AG04449 (cell line): ENCODE data around the gene RELA.
A peak's percentile ranks its signal among the peaks of the same experiment; 100 is the strongest.

ENCODE experiments used
- CTCF ChIA-PET: fragments of 350-600 bp; formaldehyde crosslinking; extraction: SDS; loops from one replicate; lab custom pipeline; 2021; ENCODE audit warnings: antibody characterized with exemption; lab: Yijun Ruan, JAX
- POLR2A ChIA-PET: fragments of 400-600, 350-600 bp; formaldehyde crosslinking; extraction: SDS; loops from one replicate; lab custom pipeline; 2020; ENCODE audit warnings: antibody characterized with exemption, inconsistent platforms; lab: Yijun Ruan, JAX
- DNase-seq: peaks from one replicate; pipeline ENCODE4 v3.0.0-alpha.2; 2010; ENCODE audit warnings: low read depth, low spot score
- H3K4me3 ChIP-seq: 2 replicates; pipeline ENCODE4 v1.5.1; 2011; ENCODE audit warnings: low read depth, mild to moderate bottlenecking, control low read depth, low read length
- TF ChIP-seq, protein P1 (sequence below): IDR thresholded peaks from one replicate; pipeline ENCODE4 v1.5.1; 2011; ENCODE audit warnings: mild to moderate bottlenecking, moderate library complexity, low read length, control low read depth, inconsistent platforms; ENCODE audit not compliant: insufficient read depth; ENCODE audit errors: missing control alignments

RELA gene

DNA sequence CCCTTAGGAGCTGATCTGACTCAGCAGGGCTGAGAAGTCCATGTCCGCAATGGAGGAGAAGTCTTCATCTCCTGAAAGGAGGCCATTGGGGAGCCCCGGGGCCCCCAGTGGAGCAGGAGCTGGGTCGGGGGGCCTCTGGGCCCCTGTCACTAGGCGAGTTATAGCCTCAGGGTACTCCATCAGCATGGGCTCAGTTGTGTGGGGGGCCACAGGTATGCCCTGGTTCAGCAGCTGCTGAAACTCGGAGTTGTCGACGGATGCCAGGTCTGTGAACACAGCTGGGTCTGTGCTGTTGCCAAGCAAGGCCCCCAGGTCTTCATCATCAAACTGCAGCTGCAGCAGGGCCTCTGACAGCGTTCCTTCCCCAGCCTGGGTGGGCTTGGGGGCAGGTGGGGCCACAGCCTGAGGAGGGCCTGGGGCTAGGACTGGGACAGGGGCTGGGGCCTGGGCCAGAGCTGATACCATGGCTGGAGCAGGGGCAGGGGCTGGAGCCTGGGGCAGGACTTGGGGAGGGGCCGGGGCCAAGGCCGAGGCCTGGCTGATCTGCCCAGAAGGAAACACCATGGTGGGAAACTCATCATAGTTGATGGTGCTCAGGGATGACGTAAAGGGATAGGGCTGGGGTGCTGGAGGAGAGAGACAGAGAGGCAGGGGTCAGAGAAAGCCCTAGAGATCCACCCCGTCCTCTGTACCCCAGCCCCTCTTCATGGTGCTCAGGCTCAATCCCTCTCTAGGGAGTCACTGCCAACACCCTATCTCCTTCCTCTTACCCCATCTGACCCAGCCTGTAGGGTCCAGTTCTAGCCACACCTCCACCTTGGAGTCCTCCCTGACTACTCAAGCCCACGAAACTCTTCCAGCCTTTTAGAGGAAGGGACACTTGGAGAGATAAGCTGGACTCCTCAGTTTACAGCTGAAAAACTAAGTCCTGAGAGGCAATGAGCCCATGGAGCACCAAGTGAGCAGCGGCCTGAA is 8.1 kb downstream of the RELA start:
- TF ChIP-seq, protein P1, sequence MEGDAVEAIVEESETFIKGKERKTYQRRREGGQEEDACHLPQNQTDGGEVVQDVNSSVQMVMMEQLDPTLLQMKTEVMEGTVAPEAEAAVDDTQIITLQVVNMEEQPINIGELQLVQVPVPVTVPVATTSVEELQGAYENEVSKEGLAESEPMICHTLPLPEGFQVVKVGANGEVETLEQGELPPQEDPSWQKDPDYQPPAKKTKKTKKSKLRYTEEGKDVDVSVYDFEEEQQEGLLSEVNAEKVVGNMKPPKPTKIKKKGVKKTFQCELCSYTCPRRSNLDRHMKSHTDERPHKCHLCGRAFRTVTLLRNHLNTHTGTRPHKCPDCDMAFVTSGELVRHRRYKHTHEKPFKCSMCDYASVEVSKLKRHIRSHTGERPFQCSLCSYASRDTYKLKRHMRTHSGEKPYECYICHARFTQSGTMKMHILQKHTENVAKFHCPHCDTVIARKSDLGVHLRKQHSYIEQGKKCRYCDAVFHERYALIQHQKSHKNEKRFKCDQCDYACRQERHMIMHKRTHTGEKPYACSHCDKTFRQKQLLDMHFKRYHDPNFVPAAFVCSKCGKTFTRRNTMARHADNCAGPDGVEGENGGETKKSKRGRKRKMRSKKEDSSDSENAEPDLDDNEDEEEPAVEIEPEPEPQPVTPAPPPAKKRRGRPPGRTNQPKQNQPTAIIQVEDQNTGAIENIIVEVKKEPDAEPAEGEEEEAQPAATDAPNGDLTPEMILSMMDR: no peak
- H3K4me3 ChIP-seq: no peak overlapping the region
- CTCF ChIA-PET: interaction anchor here (1.0 to 1.3 kb wide), 2 partner anchors 17 to 57 kb away, joined by 3 to 7 read pairs; partner anchors contain the start of genes KAT5 and SIPA1
- POLR2A ChIA-PET: interaction anchor here (3.7 kb wide), 1 partner anchor 11 kb away, joined by 15 read pairs; no protein-coding TSS in a partner anchor
- no peak for DNase-seq

DNA sequence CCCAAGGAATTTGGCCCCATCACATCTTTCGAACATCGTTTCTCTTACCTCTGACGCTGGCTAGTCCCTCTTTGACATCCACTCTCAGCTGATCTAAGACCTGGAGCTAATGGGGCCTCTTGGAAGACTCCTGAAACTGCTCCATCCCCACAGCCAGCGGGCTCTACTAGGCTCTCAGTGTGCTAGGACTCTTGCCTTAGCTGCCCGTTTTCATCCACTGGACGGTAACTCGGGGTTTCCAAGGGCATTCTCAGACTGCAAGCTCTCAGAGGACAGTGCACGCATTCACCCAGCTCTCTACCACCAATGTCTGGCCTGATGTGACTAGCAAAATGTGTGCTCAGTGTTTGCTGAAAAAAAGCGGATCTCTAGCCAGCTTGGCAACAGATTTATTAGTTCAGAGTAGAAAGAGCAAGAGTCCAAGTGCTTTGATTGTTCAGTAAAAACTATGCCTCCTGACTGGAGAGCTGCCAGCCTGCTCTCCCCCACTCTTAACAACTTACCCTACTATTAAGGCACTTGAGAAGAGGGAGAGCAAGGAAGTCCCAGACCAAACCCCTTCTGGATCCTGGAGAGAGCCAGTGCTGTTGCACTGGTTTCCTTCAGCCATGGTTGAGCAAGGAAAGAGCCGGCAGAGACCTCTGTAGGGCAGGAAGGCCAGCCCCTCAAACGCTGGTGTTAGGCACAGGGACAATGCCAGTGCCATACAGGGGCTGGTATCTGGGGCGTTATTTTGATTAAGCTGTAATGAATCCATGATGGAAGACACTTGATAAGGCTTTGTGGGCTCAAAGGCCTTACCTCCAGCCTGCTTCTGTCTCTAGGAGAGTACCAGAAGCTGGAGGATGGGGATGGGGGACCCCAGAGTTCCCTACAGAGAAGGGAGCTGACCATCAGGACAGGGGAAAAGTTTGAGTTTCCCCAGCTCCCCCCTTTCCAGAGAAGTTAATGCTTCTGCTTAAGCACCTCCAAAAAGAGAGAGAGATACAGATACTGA is 9.2 kb downstream of the RELA start:
- CTCF ChIA-PET: interaction anchor here (0.7 to 1.3 kb wide), 5 partner anchors 9 to 166 kb away, joined by 3 to 7 read pairs (median 3); partner anchors contain the start of genes KAT5, RELA and SIPA1
- POLR2A ChIA-PET: interaction anchor here (0.5 to 3.7 kb wide), 7 partner anchors 9 to 205 kb away, joined by 3 to 24 read pairs (median 4); partner anchors contain the start of genes EHBP1L1, PCNX3, RELA and SIPA1

DNA sequence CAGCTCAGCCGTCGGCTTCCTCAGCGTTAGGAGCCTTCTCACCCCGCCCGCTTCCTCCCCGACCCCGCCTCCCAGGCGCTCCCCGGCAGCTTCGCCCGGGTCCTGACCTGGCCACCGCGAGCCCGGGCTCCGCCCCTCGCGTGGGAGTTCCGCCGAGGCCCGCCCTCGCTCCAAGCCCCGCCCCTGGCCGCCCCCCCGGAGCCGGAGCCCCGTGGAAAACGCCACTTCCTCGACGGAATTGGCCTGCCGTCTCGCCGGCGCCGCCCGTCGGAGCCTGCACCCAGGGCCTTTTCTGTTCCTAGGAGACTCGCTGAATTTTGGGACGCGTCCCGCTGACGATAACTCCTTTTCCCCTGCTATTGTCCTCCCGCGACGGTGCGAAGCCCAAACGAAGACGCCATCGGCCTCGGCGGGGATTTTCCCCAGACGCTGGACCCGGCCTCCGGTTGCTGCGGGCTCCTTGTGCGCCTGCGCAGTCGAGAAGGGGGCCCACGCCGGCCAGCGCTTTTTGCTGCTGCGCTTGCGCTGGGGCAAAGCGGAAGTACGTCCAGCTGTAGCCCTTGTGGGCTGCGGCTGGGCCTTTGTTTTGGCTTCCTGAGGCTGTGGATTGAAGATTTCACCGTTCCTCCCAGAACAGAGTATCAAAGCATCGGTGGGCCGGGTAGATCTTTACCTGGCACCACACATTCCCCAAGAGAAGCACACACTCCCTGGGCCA is 10.0 kb downstream of the RELA start:
- POLR2A ChIA-PET: interaction anchor here (0.6 to 3.7 kb wide), 7 partner anchors 9 to 206 kb away, joined by 3 to 24 read pairs (median 4); partner anchors contain the start of genes EHBP1L1, PCNX3, RELA and SIPA1
- no peak for DNase-seq
- TF ChIP-seq, protein P1: no peak
- H3K4me3 ChIP-seq: peak overlapping the region; percentile 60
- CTCF ChIA-PET: interaction anchor here (0.7 to 2.0 kb wide), 5 partner anchors 8 to 166 kb away, joined by 3 to 7 read pairs (median 4); partner anchors contain the start of genes RELA and SIPA1

More for the DNA sequence above, 9.2 kb downstream of the RELA start:
- peak overlapping the region; percentile 60 for H3K4me3 ChIP-seq
- TF ChIP-seq, protein P1: no peak
- no peak for DNase-seq

DNA sequence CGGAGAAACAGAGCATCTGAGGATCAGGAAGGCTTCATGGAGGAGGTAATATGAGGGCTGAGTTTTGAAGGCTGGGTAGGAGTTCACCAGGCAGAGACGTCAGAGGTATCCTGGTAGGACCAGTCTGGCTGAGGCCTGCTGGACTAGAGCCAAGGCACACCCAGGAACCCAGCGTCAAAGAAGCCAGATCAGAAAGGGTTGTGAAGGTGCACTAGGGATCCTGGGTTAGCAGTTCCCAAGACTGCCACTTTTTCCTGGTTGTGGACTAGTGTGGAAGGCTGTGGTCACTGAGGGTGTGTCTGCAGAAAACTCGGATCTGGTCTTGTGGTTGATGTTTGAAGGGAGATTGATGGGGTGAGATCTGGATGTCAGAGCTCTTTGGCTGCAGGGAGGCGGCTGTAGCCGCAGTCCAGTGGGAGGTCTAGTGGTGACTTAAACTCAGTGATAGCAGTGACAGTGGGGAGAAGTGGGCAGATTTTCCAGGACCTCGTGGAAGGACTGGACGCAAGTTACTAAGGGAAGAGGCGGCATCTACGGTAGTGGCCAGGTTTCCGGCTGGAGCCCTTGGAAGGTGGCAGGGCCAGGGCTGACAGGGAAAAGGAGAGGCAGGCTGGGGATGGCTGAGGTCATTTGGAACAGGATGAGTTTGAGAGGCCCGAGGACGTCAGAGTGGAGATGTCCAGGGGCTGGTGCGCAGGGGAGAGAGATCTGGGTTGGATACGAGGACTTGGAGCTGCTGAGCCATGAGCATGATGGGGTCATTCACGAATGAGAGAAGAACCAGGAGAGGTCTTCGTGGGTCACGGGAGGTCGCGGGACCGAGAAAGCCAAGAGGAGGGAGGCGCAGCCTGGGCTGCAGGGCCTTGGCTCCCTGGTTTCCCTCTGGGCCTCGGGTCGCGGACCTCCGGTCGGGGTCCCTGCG is 10.9 kb downstream of the RELA start:
- DNase-seq: no peak
- peak overlapping the region; percentile 60 for H3K4me3 ChIP-seq
- ChIA-PET POLR2A (interaction anchor here (0.6 to 3.7 kb wide), 4 partner anchors 9 to 37 kb away, joined by 3 to 24 read pairs (median 16); partner anchors contain the start of genes RELA and SIPA1), CTCF (interaction anchor here (1.1 to 2.0 kb wide), 2 partner anchors 9 to 14 kb away, joined by 4 to 7 read pairs; partner anchors contain the start of gene SIPA1)
- TF ChIP-seq, protein P1: no peak

DNA sequence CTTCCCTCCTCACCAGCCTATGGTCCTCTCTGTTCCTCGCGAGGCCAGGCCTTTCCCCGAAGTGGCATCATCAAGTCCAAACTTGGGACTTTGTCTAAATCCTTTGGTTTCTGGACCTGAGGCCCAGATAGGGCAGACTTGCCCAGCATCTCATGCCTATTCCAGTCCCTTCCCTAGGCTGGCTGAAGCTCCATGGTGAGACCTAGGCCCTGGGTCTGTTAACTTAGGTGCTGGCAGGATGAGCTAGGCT is 11.5 kb downstream of the RELA start:
- H3K4me3 ChIP-seq: no peak overlapping the region
- ChIA-PET POLR2A (interaction anchor here (3.7 kb wide), 1 partner anchor 8 kb away, joined by 15 read pairs; no protein-coding TSS in a partner anchor), CTCF (interaction anchor here (1.1 to 2.0 kb wide), 2 partner anchors 8 to 13 kb away, joined by 4 to 7 read pairs; partner anchors contain the start of gene SIPA1)
- TF ChIP-seq, protein P1: no peak
- DNase-seq: no peak
